GM23338 (cell line): ENCODE data around the gene TENT4A.
"Not testable (repeated sequence)": the region's sequence is repeated elsewhere in the genome, so short reads cannot be mapped to it uniquely, and the experiment has no call there.

Source experiments
- EZH2 ChIP-seq: fragments of 200-600 bp; sonication (generic); IDR thresholded peaks from one replicate; pipeline ENCODE4 v1.8.0; 2017; ENCODE audit warnings: antibody characterized with exemption, mild to moderate bottlenecking, low read depth; ENCODE audit not compliant: unreplicated experiment
- TF ChIP-seq, protein P1 (sequence below), 2 experiments: fragments of 200-600 bp in 1 of 2; sonication (generic) in 1 of 2; conservative IDR thresholded peaks; 2 replicates each; pipeline versions ENCODE4 v1.5.1 to v1.6.1; 2016 to 2017; ENCODE audit warnings: antibody characterized with exemption in 2 of 2, low read depth in 2 of 2, mild to moderate bottlenecking in 2 of 2, moderate library complexity in 1 of 2

DNA sequence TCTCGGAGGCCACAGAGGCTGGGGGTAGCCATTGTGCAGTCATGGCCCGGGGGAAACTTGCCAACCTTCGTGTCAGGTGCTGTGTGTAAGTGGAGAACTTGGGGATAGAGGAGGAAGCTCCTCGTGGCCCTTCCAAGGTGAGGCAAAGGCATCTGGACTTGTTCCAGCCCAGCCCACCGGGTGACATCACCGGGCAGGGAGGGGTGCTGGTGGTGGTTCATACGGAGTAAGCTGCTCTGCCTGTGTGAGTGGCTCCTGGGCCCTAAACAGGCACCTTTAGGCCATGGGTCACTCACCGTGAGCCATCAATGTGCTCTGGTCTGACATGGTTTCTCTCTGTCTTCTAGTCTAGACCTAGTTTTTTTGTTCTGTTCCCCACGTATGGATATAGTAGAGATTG lies 44.5 kb upstream of the TENT4A start:
- not testable (repeated sequence) for TF ChIP-seq EZH2
- TF ChIP-seq, protein P1, sequence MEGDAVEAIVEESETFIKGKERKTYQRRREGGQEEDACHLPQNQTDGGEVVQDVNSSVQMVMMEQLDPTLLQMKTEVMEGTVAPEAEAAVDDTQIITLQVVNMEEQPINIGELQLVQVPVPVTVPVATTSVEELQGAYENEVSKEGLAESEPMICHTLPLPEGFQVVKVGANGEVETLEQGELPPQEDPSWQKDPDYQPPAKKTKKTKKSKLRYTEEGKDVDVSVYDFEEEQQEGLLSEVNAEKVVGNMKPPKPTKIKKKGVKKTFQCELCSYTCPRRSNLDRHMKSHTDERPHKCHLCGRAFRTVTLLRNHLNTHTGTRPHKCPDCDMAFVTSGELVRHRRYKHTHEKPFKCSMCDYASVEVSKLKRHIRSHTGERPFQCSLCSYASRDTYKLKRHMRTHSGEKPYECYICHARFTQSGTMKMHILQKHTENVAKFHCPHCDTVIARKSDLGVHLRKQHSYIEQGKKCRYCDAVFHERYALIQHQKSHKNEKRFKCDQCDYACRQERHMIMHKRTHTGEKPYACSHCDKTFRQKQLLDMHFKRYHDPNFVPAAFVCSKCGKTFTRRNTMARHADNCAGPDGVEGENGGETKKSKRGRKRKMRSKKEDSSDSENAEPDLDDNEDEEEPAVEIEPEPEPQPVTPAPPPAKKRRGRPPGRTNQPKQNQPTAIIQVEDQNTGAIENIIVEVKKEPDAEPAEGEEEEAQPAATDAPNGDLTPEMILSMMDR (conservative IDR thresholded peaks at IDR 0.05; ENCODE audit: low read depth in 2 of 2): not testable (repeated sequence)
